NCI-H2227 (cell line): ENCODE measurements around the gene CMC2.

Experiments used
- DNase-seq: peaks from one replicate; lab custom pipeline; 2025; ENCODE audit not compliant: unreplicated experiment; lab: John Stamatoyannopoulos, UW

The CMC2 gene

GRCh38 chr16:81006813-81007695 lies at the start of gene CMC2, which contains the start of gene CENPN:
TSS of gene CMC2 (minus strand) at chr16:81006885. CDS start at chr16:80997394, 9,491 bp downstream.
TSS of gene CENPN (plus strand) at chr16:81007214. CDS start at chr16:81011940, 4,726 bp downstream.
- peak; percentile 95 for DNase-seq

DNA sequence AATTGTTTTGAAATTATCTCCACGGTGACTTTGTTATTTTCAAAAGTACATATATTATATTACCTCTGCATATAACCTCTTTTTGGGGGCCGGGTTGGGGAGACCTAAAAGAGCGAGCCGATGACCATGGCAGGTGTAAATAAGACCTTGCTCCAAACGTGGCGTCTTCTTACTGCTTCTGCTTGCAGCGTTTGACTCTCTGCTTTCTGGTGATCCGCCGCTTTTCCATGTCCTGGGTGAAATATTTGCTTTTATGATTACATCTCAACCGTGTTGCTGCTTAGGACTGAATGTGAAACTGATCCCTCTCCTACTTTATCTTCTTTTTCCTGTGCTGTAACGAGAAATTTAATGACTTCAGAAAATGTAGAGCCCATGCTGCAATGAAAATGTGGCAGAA lies 47.1 kb upstream of the CMC2 start:
- DNase-seq = no peak

DNA sequence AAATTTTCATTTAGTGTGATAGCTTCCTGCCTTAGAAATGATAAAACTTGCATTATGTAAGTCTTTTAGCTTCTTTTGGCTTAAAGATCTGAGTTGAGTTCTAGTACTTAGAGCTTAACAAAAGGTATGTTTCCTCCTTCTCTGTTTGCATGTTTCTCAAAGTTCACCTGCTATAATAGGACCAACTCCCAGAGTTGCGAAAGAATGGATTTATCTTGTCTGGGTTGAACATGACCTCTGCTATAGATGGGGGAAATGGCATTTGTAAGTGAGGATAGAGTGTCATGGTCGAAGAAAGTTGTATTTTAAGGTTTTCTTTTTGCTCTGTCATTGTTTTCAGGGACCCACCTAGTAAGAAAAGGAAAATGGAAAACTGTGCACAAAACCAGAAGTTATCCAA lies 36.1 kb upstream of the CMC2 start:
- DNase-seq = no peak

- DNase-seq = no peak
These were observed 35.0 kb upstream of the CMC2 start for GRCh38 chr16:81041696-81042095.

- DNase-seq = no peak
These were observed 34.2 kb upstream of the CMC2 start for GRCh38 chr16:81040842-81041241.

GRCh38 chr16:81040131-81040530 lies 33.4 kb upstream of the CMC2 start:
- peak; percentile 1 for DNase-seq

DNA sequence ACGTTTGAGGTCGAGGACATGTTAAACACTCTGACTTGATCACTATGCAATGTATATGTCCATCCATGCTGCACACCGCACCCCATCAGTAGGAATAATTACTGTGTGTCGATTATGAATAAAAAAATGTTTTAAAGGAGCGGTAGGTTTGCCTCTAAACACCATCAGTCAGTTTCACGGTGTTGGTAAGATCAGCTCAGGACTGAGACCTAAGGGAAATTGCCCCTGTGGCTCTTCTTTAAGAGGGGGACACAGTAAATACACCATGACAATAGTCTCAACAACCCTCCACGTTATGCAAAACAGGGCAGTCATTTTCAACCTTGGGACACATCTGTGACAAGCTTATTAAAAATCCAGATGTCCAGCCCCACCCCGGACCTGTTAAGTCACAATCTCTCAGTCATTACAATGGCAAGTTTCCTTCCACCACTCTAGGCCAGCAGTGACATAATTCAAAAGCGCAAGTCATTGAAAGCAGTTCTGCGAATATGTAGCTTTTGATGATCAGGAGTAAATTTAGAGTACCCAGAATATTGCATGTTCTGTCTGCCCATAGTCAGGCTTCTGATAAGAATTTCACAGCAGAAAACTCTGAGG lies 30.2 kb upstream of the CMC2 start:
- no peak for DNase-seq

- DNase-seq = peak; percentile 42
These were observed 29.5 kb upstream of the CMC2 start for GRCh38 chr16:81035975-81036750.

- peak; percentile 91 for DNase-seq
These were observed 28.8 kb upstream of the CMC2 start, which contains the start of gene ATMIN for GRCh38 chr16:81035398-81035974. TSS of gene ATMIN (plus strand) at chr16:81035842. CDS start at chr16:81035871, 29 bp downstream.

- no peak for DNase-seq
These were observed 23.4 kb upstream of the CMC2 start for GRCh38 chr16:81029930-81030604.

GRCh38 chr16:81026429-81026828 lies 19.7 kb upstream of the CMC2 start:
- no peak for DNase-seq

- DNase-seq = no peak
These were observed 11.8 kb upstream of the CMC2 start for GRCh38 chr16:81018496-81018895.

DNA sequence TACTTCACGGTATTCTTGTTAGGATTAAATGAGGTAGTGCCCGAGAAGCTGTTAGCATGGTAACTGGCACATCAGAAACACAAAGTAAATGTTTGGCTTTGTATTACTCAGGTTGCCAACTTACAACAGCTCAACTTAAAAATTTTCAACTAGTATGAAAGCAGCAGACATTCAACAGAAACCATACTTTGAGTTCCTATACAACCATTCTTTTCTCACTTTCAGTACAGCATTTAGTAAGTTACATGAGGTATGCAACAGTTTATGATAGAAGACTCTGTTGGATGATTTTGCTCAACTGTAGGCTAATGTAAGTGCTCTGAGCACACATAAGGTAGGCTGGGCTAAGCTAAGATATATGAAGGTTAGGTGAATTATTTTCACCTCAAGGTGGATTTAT lies 8.0 kb upstream of the CMC2 start:
- DNase-seq = no peak

GRCh38 chr16:81012974-81013373 lies 6.3 kb upstream of the CMC2 start:
- DNase-seq = no peak

DNA sequence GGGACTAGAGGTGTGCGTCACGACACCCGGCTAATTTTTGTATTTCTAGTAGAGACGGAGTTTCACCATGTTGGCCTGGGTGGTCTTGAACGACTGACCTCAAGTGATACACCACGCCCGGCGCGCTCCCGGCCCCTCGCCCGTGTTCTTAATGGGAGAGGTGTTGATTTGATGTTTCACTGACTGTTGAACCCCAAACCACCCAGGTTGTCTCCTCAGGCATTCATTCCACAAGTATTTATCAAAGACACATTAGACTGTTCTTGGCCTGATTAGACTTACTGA lies 1.8 kb upstream of the CMC2 start:
- no peak for DNase-seq

DNA sequence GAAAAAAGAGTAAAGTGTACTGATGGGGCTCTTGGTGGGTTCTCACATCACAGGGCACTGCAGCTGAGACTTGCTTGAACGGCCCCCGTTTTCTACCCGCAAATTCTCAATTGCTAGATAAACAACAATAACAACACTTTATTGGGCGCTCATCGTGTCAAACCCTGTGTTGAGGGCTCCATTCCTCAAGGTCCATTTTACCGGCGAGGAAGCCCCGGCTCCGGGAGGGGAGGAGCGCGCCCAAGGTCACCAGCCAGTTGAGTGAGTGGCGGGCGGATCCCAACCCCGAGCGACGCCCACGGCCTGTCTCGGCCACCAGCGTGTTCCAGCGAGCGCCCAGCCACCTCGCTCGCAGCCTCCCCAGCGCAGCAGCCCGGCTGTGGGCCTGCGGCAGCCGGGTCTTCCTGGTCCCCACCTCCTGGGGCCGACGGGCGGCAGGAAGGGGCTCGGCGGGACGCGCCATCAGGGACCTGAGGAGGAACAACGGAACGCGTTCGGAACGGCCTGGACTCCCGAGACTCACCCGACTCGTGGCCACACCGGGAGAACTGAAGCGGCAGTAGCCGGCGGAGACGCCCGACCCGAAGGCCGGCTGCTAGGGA lies 373 bp downstream of the CMC2 start:
- peak; percentile 61 for DNase-seq

DNA sequence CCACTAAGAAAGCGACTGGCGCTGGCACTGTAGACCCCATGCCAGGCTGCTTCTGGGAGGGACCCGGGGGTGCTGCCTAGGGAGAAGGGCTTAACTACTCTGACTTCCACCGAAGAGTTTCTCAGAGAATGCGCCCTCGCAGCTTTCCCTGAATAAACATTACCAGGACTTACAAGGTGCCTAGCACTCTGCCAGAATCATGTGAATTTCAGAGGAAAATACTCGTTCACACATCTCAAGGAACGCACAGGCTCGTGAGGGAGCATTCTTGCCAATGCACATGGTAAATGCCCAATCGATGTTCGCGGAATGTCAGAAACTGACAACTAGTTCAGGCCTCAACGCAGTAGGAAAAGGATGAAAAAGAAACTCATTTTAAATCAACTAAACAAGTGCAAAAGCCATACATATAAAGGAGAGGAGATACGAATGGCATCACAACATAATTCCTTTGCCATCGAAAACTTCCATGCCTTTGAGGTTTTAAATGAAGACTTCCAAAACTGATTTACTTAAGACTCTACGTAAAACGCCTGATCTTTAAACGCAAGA lies 999 bp downstream of the CMC2 start:
- DNase-seq = no peak

DNA sequence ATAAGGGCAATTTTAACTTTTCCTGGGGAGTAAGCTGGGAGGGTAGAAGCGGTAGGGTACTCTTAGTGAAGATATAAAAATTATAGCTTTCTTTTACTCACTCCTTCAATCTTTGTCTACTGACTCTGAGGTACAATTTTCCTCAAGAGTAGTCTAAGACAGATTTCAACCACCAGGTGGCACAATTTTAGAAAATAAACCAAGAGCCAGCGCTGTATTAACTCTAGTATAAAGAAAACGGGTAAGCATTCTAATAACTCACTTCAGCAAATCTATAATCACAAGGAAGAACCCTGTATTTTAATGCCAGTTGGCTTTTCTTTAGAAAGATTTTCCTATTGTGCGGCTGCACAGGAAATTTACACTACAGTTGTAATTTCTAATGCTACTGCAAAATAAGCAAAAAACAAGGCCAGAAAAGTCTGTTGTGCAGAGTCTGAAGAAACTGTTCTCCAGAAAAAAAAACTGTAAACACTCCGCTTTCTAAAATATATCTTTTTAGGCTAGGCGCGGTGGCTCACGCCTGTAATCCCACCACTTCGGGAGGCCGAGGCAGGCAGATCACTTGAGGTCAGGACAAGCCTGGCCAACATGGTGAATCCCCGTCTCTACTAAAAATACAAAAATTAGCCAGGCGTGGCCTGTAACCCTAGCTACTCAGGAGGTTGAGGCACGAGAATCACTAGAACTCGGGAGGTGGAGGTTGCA lies 1.9 kb downstream of the CMC2 start:
- DNase-seq = peak; percentile 69
